K562 (cell line): ENCODE results near the gene ARMC12. TPM values are rescaled to one million over a fixed set of nuclear protein-coding genes. Genes with fewer than 3 reads are reported as not detected.

ENCODE experiments used
- ATAC-seq: fragments of 200-7000 bp; cut with Tn5 transposase; 3 replicates; pipeline ENCODE4 v1.9.1; 2020; ENCODE audit warnings: moderate library complexity
- BruUV-seq: library from RNA; stranded (reverse); fragments of 400-500 nt; replicated peaks from 2 replicates; lab custom pipeline; 2021; lab: Mats Ljungman, UMichigan
- CTCF ChIA-PET: fragments of 300-600 bp; formaldehyde crosslinking; extraction: SDS; loops from one replicate; lab custom pipeline; 2021; ENCODE audit warnings: low intra/inter-chr PET ratio; lab: Yijun Ruan, JAX
- POLR2A ChIA-PET: fragments of 300-600, 350-650 bp; sonication (Branson Sonifier 250); formaldehyde crosslinking; extraction: SDS; loops from one replicate; lab custom pipeline; 2021; ENCODE audit warnings: antibody characterized with exemption, inconsistent platforms; lab: Yijun Ruan, JAX
- DNase-seq, 4 experiments: peaks; one replicate each; pipeline versions ENCODE4 v3.0.0 to v3.0.0-alpha.2; 2011 to 2018; ENCODE audit warnings: low spot score in 3 of 4, mixed read lengths in 3 of 4; ENCODE audit errors: extremely low read depth in 1 of 4
- FAIRE-seq: peaks from 2 replicates; lab custom pipeline; 2011; peaks lifted over from hg19 to GRCh38; lab: Jason Lieb, UNC
- H2AFZ ChIP-seq: 2 replicates; pipeline ENCODE4 v1.6.0; 2011; ENCODE audit warnings: low read depth, low read length, control low read depth, inconsistent platforms
- H3K27ac ChIP-seq: fragments of 200-600 bp; 3 replicates; pipeline ENCODE4 v1.8.0; 2011; ENCODE audit warnings: low read depth, mild to moderate bottlenecking, control low read depth, inconsistent platforms, low read length, moderate library complexity, mixed read lengths; ENCODE audit errors: extremely low read depth
- H3K27me3 ChIP-seq, 2 experiments: fragments of 300-600 bp in 1 of 2; 2 replicates in 1 of 2; 3 replicates in 1 of 2; pipeline versions ENCODE4 v1.6.0 to v1.8.0; 2011; ENCODE audit warnings: inconsistent platforms in 2 of 2, low read length in 2 of 2, mild to moderate bottlenecking in 1 of 2, mixed read lengths in 1 of 2, moderate library complexity in 1 of 2; ENCODE audit not compliant: control insufficient read depth in 2 of 2, insufficient read depth in 2 of 2
- H3K36me3 ChIP-seq: fragments of 300-600 bp; 3 replicates; pipeline ENCODE4 v1.8.0; 2011; ENCODE audit warnings: mild to moderate bottlenecking, low read length, inconsistent platforms; ENCODE audit not compliant: control insufficient read depth, insufficient read depth
- H3K4me1 ChIP-seq, 2 experiments: fragments of 200-600 bp in 1 of 2; replicated peaks in 1 of 2; 2 replicates in 1 of 2; 3 replicates in 1 of 2; pipeline versions ENCODE4 v1.5.1 to v1.8.0; 2011; ENCODE audit warnings: inconsistent platforms in 2 of 2, low read length in 2 of 2, mild to moderate bottlenecking in 1 of 2, mixed read lengths in 1 of 2, moderate library complexity in 1 of 2; ENCODE audit not compliant: control insufficient read depth in 2 of 2, insufficient read depth in 2 of 2
- H3K4me2 ChIP-seq: 2 replicates; pipeline ENCODE4 v1.6.1; 2011; ENCODE audit warnings: low read length, control low read depth, inconsistent platforms, mixed read lengths; ENCODE audit not compliant: insufficient read depth
- H3K4me3 ChIP-seq: fragments of 200-600 bp; sonication (generic), shearing (Covaris generic); 2 replicates; pipeline ENCODE4 v1.5.1; 2016; ENCODE audit warnings: control low read depth, inconsistent platforms
- H3K79me2 ChIP-seq: fragments of 200-600 bp; 3 replicates; pipeline ENCODE4 v1.8.0; 2011; ENCODE audit warnings: low read length, inconsistent platforms; ENCODE audit not compliant: control insufficient read depth, insufficient read depth
- H3K9ac ChIP-seq, 2 experiments: 2 replicates each; pipeline versions ENCODE4 v1.6.0 to v1.6.1; 2011; ENCODE audit warnings: low read depth in 2 of 2, low read length in 2 of 2, control low read depth in 1 of 2, inconsistent platforms in 1 of 2, mild to moderate bottlenecking in 1 of 2, mixed read lengths in 1 of 2; ENCODE audit not compliant: insufficient read depth in 1 of 2
- H3K9me1 ChIP-seq: one replicate; pipeline ENCODE4 v1.6.0; 2011; ENCODE audit warnings: inconsistent platforms, mild to moderate bottlenecking, low read length, moderate library complexity; ENCODE audit not compliant: control insufficient read depth, insufficient read depth
- H3K9me3 ChIP-seq: replicated peaks from 2 replicates; pipeline ENCODE4 v1.5.1; 2011; ENCODE audit warnings: low read depth, low read length, inconsistent platforms; ENCODE audit not compliant: control insufficient read depth, insufficient read depth
- H4K20me1 ChIP-seq: replicated peaks from 2 replicates; pipeline ENCODE4 v1.6.1; 2011; ENCODE audit warnings: low read length, inconsistent platforms, mixed read lengths; ENCODE audit not compliant: control insufficient read depth, insufficient read depth
- ATF7 ChIP-seq: fragments of 450-650 bp; IDR thresholded peaks from 2 replicates; pipeline ENCODE4 v1.7.1; 2014; ENCODE audit warnings: mild to moderate bottlenecking, moderate library complexity
- DLX4 ChIP-seq: fragments of 250-450 bp; sonication (Bioruptor Pico); IDR thresholded peaks from 2 replicates; pipeline ENCODE4 v1.6.1; 2021; ENCODE audit warnings: mild to moderate bottlenecking
- DPF2 ChIP-seq: fragments of 450-650 bp; IDR thresholded peaks from 2 replicates; pipeline ENCODE4 v1.6.1; 2016
- JUND ChIP-seq, 2 experiments: IDR thresholded peaks; 2 replicates in 1 of 2; 3 replicates in 1 of 2; pipeline ENCODE4 v1.6.1; 2011; ENCODE audit warnings: borderline replicate concordance in 2 of 2, low read depth in 2 of 2, low read length in 2 of 2, improper control_type of control experiment in 1 of 2, missing biosample characterization in 1 of 2, missing genetic modification characterization in 1 of 2, missing genetic modification reagents in 1 of 2
- KLF6 ChIP-seq: fragments of 250-450 bp; sonication (Bioruptor Pico); IDR thresholded peaks from 2 replicates; pipeline ENCODE4 v1.4.0; 2020; ENCODE audit warnings: mild to moderate bottlenecking, moderate library complexity, borderline replicate concordance
- L3MBTL2 ChIP-seq: fragments of 450-650 bp; IDR thresholded peaks from 2 replicates; pipeline ENCODE4 v1.6.1; 2016; ENCODE audit warnings: mild to moderate bottlenecking, moderate library complexity
- MEIS2 ChIP-seq: fragments of 450-650 bp; IDR thresholded peaks from 2 replicates; pipeline ENCODE4 v1.6.1; 2014; ENCODE audit warnings: mild to moderate bottlenecking; ENCODE audit not compliant: partially characterized antibody
- NUFIP1 ChIP-seq: fragments of 450-650 bp; IDR thresholded peaks from 2 replicates; pipeline ENCODE4 v1.6.1; 2018; ENCODE audit not compliant: partially characterized antibody
- PKNOX1 ChIP-seq: fragments of 450-650 bp; IDR thresholded peaks from 2 replicates; pipeline ENCODE4 v1.6.1; 2016
- SRSF9 ChIP-seq: fragments of 200-400 bp; formaldehyde crosslinking; IDR thresholded peaks from 2 replicates; pipeline ENCODE4 v1.6.1; 2017; ENCODE audit warnings: low read depth, low read length, borderline replicate concordance
- ZEB2 ChIP-seq: fragments of 450-650 bp; IDR thresholded peaks from 2 replicates; pipeline ENCODE4 v1.6.1; 2016
- ZNF57 ChIP-seq: fragments of 450-650 bp; formaldehyde crosslinking; IDR thresholded peaks from 2 replicates; pipeline ENCODE4 v1.4.0; 2020; ENCODE audit warnings: mild to moderate bottlenecking, moderate library complexity
- WGBS: fragments of 100-300 bp; shearing (Covaris generic); methylation state at CpG from one replicate; pipeline ENCODE4 v1.1.6; 2016; ENCODE audit warnings: low coverage, mixed read lengths; ENCODE audit not compliant: insufficient coverage; ENCODE audit errors: missing lambda C conversion rate; 5-methylcytosine and 5-hydroxymethylcytosine counted together
- in situ Hi-C: fragments of 300-500 bp; cut with MboI; formaldehyde crosslinking; loops from 4 replicates; pipeline ENCODE4 v1.15.0; 2018; ENCODE audit warnings: inconsistent platforms, mixed read lengths
- intact Hi-C: fragments of 100-400 bp; cut with micrococcal nuclease; formaldehyde crosslinking; loops from 2 replicates; pipeline ENCODE4 v1.14.2; 2022
- polyA plus RNA-seq, 8 experiments: library from polyadenylated mRNA; depleted of rRNA in 4 of 8; stranded (reverse) in 5 of 8; unstranded in 3 of 8; fragments of >200 nt; fragmentation: Nextera tagmentation in 2 of 8; fragmentation: Illumina TruSeq in 1 of 8; extraction: Ambion mirVana in 2 of 8; extraction: Trizol in 1 of 8; gene quantifications; 2 replicates each; pipeline versions ENCODE4 v1.2.1 to v1.2.3, GENCODE V29; 2011 to 2014; ENCODE audit warnings: inconsistent platforms in 1 of 8, missing spikeins in 1 of 8
- total RNA-seq, 7 experiments: library from RNA; depleted of rRNA in 6 of 7; stranded (reverse); fragments of >200 nt in 6 of 7; fragmentation: Illumina TruSeq in 2 of 7; extraction: Trizol in 2 of 7; gene quantifications; 2 replicates each; pipeline versions ENCODE4 v1.2.1 to v1.2.3, GENCODE V29; 2011 to 2021; ENCODE audit warnings: low replicate concordance in 1 of 7
- TF ChIP-seq, protein P1 (sequence below), 2 experiments: fragments of 450-650 bp; conservative IDR thresholded peaks; 2 replicates each; pipeline ENCODE4 v1.6.1; 2017; ENCODE audit warnings: mild to moderate bottlenecking in 2 of 2, moderate library complexity in 2 of 2

ARMC12 gene
- total and polyA plus RNA-seq, 9 of the 15 experiments (the other 6 are each of a cell fraction or from before 2014, with no cell fraction given) = 0.09 to 0.58 (median 0.31) TPM; not detected in 3

GRCh38 chr6:35707714-35708407 lies 29.0 kb upstream of the ARMC12 start:
- Histone ChIP-seq H3K9me3 (peaks cover 6% of the 10 kb centered on the region), H3K27ac (no peak overlapping the region), H2AFZ (peak overlapping the region; percentile 3; the same call in 1 of the 2 replicates), H3K4me3 (no peak overlapping the region), H3K27me3 (no peaks in the 10 kb centered on the region), H3K9ac (no peak overlapping the region), H3K9me1 (no peaks in the 10 kb centered on the region), H4K20me1 (no peaks in the 10 kb centered on the region), H3K4me2 (no peak overlapping the region), H3K36me3 (no peaks in the 10 kb centered on the region), H3K79me2 (no peaks in the 10 kb centered on the region), H3K4me1 (peaks cover 5 to 6% of the 10 kb centered on the region in 2 experiments; a peak in 3 of 5 replicates)
- in situ Hi-C loops (no loop called here), intact Hi-C loops (no loop called here)
- ChIA-PET CTCF (no interaction called here), POLR2A (interaction anchor here (0.6 kb wide), 3 partner anchors 112 to 1269 kb away, joined by 3 read pairs; no protein-coding TSS in a partner anchor)
- TF ChIP-seq KLF6 (CRISPR knock-in tag) = no peak
- TF ChIP-seq, protein P1, sequence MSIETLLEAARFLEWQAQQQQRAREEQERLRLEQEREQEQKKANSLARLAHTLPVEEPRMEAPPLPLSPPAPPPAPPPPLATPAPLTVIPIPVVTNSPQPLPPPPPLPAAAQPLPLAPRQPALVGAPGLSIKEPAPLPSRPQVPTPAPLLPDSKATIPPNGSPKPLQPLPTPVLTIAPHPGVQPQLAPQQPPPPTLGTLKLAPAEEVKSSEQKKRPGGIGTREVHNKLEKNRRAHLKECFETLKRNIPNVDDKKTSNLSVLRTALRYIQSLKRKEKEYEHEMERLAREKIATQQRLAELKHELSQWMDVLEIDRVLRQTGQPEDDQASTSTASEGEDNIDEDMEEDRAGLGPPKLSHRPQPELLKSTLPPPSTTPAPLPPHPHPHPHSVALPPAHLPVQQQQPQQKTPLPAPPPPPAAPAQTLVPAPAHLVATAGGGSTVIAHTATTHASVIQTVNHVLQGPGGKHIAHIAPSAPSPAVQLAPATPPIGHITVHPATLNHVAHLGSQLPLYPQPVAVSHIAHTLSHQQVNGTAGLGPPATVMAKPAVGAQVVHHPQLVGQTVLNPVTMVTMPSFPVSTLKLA (conservative IDR thresholded peaks at IDR 0.05) = no peak
- TF ChIP-seq NUFIP1 = no peak
- TF ChIP-seq L3MBTL2 = 0 out of 2 replicates have a peak, but pooled peaks have one; percentile 12
- no peak for TF ChIP-seq SRSF9
- peak; percentile 28; the same call in 1 of the 2 replicates for TF ChIP-seq PKNOX1
- 0 out of 2 replicates have a peak, but pooled peaks have one; percentile 19 for TF ChIP-seq DPF2
- TF ChIP-seq ATF7 = peak; percentile 19; the same call in 1 of the 2 replicates
- no peak for TF ChIP-seq DLX4 (CRISPR knock-in tag)
- peak; percentile 48 for TF ChIP-seq MEIS2
- no peak for TF ChIP-seq ZNF57 (CRISPR knock-in tag)
- peak; percentile 12; the same call in 1 of the 2 replicates for TF ChIP-seq JUND (IDR thresholded peaks at IDR 0.05; ENCODE audit: borderline replicate concordance, low read depth, low read length)
- TF ChIP-seq JUND (tag; IDR thresholded peaks at IDR 0.05; ENCODE audit: borderline replicate concordance, low read depth, low read length) = no peak
- TF ChIP-seq ZEB2 = 0 out of 2 replicates have a peak, but pooled peaks have one; percentile 26
- 38% methylated on average over 4 of the region's 4 CpGs for WGBS
- no TSS peak for BruUV-seq
- DNase-seq = no peak
- no peak for ATAC-seq
- no peak for FAIRE-seq
